ENCODE results near the gene PNMA6A.
"Not testable (repeated sequence)": the region's sequence is repeated elsewhere in the genome, so short reads cannot be mapped to it uniquely, and the experiment has no call there.

The PNMA6A gene

GRCh38 chrX:153071909-153072583, at the start of gene PNMA6A:
TSS of gene PNMA6A (plus strand) at chrX:153072454. CDS start at chrX:153073063, 609 bp downstream.
- not testable (repeated sequence) for DNase-seq

- not testable (repeated sequence) for DNase-seq
Observed at GRCh38 chrX:153026501-153026900, 45.8 kb upstream of the PNMA6A start.

- DNase-seq: not testable (repeated sequence)
Observed at GRCh38 chrX:153028487-153028886, 43.8 kb upstream of the PNMA6A start.

GRCh38 chrX:153029162-153029561, 43.1 kb upstream of the PNMA6A start:
- no peak for DNase-seq

GRCh38 chrX:153029875-153030274, 42.4 kb upstream of the PNMA6A start:
- DNase-seq: no peak

GRCh38 chrX:153030801-153031200, 41.5 kb upstream of the PNMA6A start:
- no peak for DNase-seq

GRCh38 chrX:153032397-153033118, 39.7 kb upstream of the PNMA6A start:
- DNase-seq: no peak

- DNase-seq: no peak
Observed at GRCh38 chrX:153049093-153049492, 23.2 kb upstream of the PNMA6A start.

GRCh38 chrX:153052534-153052933, 19.7 kb upstream of the PNMA6A start:
- no peak for DNase-seq

GRCh38 chrX:153055871-153056749, 16.1 kb upstream of the PNMA6A start, which contains the start of gene PNMA3:
TSS of gene PNMA3 (plus strand) at chrX:153056470. CDS start at chrX:153057056, 586 bp downstream.
- DNase-seq: no peak

GRCh38 chrX:153057281-153057680, 15.0 kb upstream of the PNMA6A start:
- DNase-seq: no peak

GRCh38 chrX:153059191-153060094, 12.8 kb upstream of the PNMA6A start:
- DNase-seq: no peak

- no peak for DNase-seq
Observed at GRCh38 chrX:153060095-153060445, 12.2 kb upstream of the PNMA6A start.

GRCh38 chrX:153061732-153062131, 10.5 kb upstream of the PNMA6A start:
- DNase-seq: no peak

- no peak for DNase-seq
Observed at GRCh38 chrX:153063315-153063714, 8.9 kb upstream of the PNMA6A start.

- no peak for DNase-seq
Observed at GRCh38 chrX:153064061-153064460, 8.2 kb upstream of the PNMA6A start.

GRCh38 chrX:153065389-153065788, 6.9 kb upstream of the PNMA6A start:
- DNase-seq: no peak

- not testable (repeated sequence) for DNase-seq
Observed at GRCh38 chrX:153066402-153066801, 5.9 kb upstream of the PNMA6A start.

- DNase-seq: not testable (repeated sequence)
Observed at GRCh38 chrX:153073331-153073730, 1.1 kb downstream of the PNMA6A start.

- no peak for DNase-seq
Observed at GRCh38 chrX:153074262-153074899, 2.1 kb downstream of the PNMA6A start.

- DNase-seq: no peak
Observed at GRCh38 chrX:153074935-153075334, 2.7 kb downstream of the PNMA6A start.

- DNase-seq: no peak
Observed at GRCh38 chrX:153075366-153075765, 3.1 kb downstream of the PNMA6A start.

Data from NK-92 treated with Interleukin-12 subunit alpha and Interleukin-12 subunit beta, amount 100 ng/mL, for 24 hours (cell line).